HCT116 (cell line): ENCODE results near the gene LDLRAD4.

Experiments used
- EZH2 ChIP-seq: fragments of 200-600 bp; sonication (generic); IDR thresholded peaks from 2 replicates; pipeline ENCODE4 v1.6.1; 2017; ENCODE audit warnings: antibody characterized with exemption, mixed run types
- POLR2A ChIP-seq: IDR thresholded peaks from 2 replicates; pipeline ENCODE4 v1.7.0; 2011; ENCODE audit warnings: borderline replicate concordance; ENCODE audit not compliant: insufficient read depth, insufficient read length; ENCODE audit errors: extremely low read depth
- TF ChIP-seq, protein P1 (sequence below): IDR thresholded peaks from 2 replicates; pipeline ENCODE4 v1.6.1; 2012; ENCODE audit warnings: low read depth

- TF ChIP-seq EZH2 (no peak), POLR2A (no peak)
- TF ChIP-seq, protein P1, sequence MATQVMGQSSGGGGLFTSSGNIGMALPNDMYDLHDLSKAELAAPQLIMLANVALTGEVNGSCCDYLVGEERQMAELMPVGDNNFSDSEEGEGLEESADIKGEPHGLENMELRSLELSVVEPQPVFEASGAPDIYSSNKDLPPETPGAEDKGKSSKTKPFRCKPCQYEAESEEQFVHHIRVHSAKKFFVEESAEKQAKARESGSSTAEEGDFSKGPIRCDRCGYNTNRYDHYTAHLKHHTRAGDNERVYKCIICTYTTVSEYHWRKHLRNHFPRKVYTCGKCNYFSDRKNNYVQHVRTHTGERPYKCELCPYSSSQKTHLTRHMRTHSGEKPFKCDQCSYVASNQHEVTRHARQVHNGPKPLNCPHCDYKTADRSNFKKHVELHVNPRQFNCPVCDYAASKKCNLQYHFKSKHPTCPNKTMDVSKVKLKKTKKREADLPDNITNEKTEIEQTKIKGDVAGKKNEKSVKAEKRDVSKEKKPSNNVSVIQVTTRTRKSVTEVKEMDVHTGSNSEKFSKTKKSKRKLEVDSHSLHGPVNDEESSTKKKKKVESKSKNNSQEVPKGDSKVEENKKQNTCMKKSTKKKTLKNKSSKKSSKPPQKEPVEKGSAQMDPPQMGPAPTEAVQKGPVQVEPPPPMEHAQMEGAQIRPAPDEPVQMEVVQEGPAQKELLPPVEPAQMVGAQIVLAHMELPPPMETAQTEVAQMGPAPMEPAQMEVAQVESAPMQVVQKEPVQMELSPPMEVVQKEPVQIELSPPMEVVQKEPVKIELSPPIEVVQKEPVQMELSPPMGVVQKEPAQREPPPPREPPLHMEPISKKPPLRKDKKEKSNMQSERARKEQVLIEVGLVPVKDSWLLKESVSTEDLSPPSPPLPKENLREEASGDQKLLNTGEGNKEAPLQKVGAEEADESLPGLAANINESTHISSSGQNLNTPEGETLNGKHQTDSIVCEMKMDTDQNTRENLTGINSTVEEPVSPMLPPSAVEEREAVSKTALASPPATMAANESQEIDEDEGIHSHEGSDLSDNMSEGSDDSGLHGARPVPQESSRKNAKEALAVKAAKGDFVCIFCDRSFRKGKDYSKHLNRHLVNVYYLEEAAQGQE, result no peak
Measured at GRCh38 chr18:13645093-13645492, 426.5 kb downstream of the LDLRAD4 start.
